AG04449 (cell line): ENCODE data around the gene NHS.

Experiments
- CTCF ChIA-PET: fragments of 350-600 bp; formaldehyde crosslinking; extraction: SDS; loops from one replicate; lab custom pipeline; 2021; ENCODE audit warnings: antibody characterized with exemption; lab: Yijun Ruan, JAX
- POLR2A ChIA-PET: fragments of 400-600, 350-600 bp; formaldehyde crosslinking; extraction: SDS; loops from one replicate; lab custom pipeline; 2020; ENCODE audit warnings: antibody characterized with exemption, inconsistent platforms; lab: Yijun Ruan, JAX
- DNase-seq: peaks from one replicate; pipeline ENCODE4 v3.0.0-alpha.2; 2010; ENCODE audit warnings: low read depth, low spot score
- H3K4me3 ChIP-seq: 2 replicates; pipeline ENCODE4 v1.5.1; 2011; ENCODE audit warnings: low read depth, mild to moderate bottlenecking, control low read depth, low read length
- TF ChIP-seq, protein P1 (sequence below): IDR thresholded peaks from one replicate; pipeline ENCODE4 v1.5.1; 2011; ENCODE audit warnings: mild to moderate bottlenecking, moderate library complexity, low read length, control low read depth, inconsistent platforms; ENCODE audit not compliant: insufficient read depth; ENCODE audit errors: missing control alignments

NHS gene

DNA sequence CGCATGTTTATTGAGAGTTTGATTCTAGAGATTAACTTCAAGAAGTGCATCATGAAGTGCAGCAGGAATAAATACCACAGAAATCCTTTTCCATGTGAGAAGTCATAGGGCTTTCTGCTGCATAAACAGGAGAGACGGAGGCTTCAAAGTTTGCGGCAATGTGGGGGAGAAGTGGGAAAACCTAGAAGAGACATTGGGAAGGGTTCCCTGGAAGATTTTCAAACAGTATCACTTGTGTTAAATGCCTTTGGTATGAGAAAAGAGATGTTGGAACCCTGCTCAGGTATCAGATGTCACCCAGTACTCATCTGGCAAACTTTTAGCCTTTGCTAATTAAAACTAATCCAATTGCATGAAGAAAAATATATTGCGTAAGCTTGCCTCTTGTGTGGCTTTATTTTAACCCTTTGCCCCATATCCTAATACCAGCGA lies 15.4 kb downstream of the NHS start:
- CTCF ChIA-PET, result no interaction called here
- H3K4me3 ChIP-seq, result no peak overlapping the region
- POLR2A ChIA-PET, result no interaction called here
- no peak for DNase-seq
- TF ChIP-seq, protein P1, sequence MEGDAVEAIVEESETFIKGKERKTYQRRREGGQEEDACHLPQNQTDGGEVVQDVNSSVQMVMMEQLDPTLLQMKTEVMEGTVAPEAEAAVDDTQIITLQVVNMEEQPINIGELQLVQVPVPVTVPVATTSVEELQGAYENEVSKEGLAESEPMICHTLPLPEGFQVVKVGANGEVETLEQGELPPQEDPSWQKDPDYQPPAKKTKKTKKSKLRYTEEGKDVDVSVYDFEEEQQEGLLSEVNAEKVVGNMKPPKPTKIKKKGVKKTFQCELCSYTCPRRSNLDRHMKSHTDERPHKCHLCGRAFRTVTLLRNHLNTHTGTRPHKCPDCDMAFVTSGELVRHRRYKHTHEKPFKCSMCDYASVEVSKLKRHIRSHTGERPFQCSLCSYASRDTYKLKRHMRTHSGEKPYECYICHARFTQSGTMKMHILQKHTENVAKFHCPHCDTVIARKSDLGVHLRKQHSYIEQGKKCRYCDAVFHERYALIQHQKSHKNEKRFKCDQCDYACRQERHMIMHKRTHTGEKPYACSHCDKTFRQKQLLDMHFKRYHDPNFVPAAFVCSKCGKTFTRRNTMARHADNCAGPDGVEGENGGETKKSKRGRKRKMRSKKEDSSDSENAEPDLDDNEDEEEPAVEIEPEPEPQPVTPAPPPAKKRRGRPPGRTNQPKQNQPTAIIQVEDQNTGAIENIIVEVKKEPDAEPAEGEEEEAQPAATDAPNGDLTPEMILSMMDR, result no peak

DNA sequence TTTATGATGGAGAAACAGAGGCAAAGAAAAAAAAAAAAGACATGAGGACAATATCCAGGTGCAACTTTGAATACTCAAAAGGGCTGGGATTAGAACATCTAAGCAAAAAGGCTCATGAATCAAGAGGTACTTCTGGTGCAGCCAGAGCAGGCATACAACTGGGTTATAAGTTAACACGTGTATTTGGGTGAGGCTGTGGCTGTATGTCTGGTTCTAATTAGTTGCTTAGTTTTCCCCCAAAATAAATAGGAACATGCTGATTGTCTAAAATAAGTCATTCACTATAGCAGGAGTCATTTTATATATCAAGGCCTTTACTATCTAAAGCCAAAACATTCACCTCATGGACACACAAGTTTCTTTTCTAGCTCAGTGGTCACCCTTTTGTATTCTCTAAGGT lies 20.2 kb downstream of the NHS start:
- ChIA-PET POLR2A (no interaction called here), CTCF (no interaction called here)
- no peak for DNase-seq
- H3K4me3 ChIP-seq, result no peak overlapping the region
- TF ChIP-seq, protein P1, result no peak

DNA sequence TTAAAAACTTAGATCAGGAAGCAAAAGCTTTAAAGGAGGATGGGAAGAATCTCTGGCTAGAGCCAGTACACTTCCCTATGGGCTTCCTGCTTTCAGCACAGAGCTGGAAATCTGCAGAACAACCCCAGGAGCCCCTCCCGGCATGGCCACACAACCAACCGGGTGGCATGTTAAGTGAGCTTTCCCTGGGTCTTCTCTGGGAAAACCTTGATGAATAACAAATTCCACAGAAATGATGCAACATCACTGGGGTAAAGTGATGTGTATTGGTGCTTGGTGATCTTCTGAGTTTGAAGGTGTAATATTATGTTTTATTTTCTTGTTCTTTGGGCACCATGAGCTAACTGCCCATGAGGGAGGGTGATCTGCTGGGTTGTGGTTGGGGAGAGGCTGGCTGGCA lies 22.1 kb downstream of the NHS start:
- ChIA-PET CTCF (interaction anchor here (0.7 kb wide), 1 partner anchor 144 kb away, joined by 4 read pairs; no protein-coding TSS in a partner anchor), POLR2A (no interaction called here)
- TF ChIP-seq, protein P1, result no peak
- DNase-seq, result no peak
- no peak overlapping the region for H3K4me3 ChIP-seq

DNA sequence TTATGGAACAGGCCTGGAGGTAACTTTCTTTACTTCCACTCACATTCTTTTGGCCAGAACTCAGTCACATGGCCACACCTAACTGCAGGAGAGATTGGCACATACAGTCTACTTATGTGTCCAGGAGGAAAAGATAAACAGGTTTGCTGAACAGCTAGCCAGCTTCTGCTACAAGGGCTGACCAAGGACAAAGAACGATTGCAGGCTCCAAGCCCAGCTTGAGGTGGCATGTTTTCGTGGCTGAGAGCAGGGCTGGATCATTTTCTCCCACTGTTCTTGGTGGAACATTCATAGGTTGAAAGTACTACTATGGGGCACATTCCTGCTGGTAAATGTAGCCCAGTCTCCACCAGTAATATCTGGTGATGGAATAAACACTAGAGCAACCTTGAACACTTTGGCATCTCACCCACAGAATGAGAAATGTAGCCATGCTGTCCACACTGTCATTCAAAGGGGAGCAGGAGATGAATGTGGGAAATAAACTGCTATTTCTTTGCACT lies 28.2 kb downstream of the NHS start:
- DNase-seq, result no peak
- no peak overlapping the region for H3K4me3 ChIP-seq
- ChIA-PET CTCF (no interaction called here), POLR2A (no interaction called here)
- TF ChIP-seq, protein P1, result no peak

GRCh38 chrX:17403972-17404371 lies 29.0 kb downstream of the NHS start:
- ChIA-PET POLR2A (no interaction called here), CTCF (no interaction called here)
- TF ChIP-seq, protein P1, result no peak
- DNase-seq, result no peak
- no peak overlapping the region for H3K4me3 ChIP-seq

- POLR2A ChIA-PET, result no interaction called here
- TF ChIP-seq, protein P1, result no peak
- DNase-seq, result no peak
- CTCF ChIA-PET, result interaction anchor here (0.5 kb wide), 1 partner anchor 48 kb away, joined by 3 read pairs; no protein-coding TSS in a partner anchor
- H3K4me3 ChIP-seq, result no peak overlapping the region
Observed at GRCh38 chrX:17405225-17405969, 30.4 kb downstream of the NHS start.
